Uterus (tissue), 4 donors: ENCODE data around the gene BANF2. TPM values are rescaled to one million over a fixed set of nuclear protein-coding genes. Genes with fewer than 3 reads are reported as not detected.

Experiments used
- total RNA-seq, 4 donors: library from RNA; depleted of rRNA in 3 of 4; stranded (reverse); fragments of >200 nt in 3 of 4; gene quantifications; one replicate each; pipeline versions ENCODE4 v1.1.0 to v1.2.4, GENCODE V29; 2014 to 2023
- donor health status: DM: yes; HTN: yes; CAD: no.

BANF2 gene
- total RNA-seq, 4 donors from 2014 or later, result not detected

Other genes with a start within 250 kb of the BANF2 start
- gene BFSP1, start 168.6 kb upstream of the BANF2 start, total RNA-seq, result 1 to 10 TPM; 1.5 to 5.1 (median 3.1) TPM
- 100 to 1,000 TPM; 294 to 674 (median 623) TPM for gene DSTN, start 129.9 kb upstream of the BANF2 start, total RNA-seq
- 100 to 1,000 TPM in 2 of 4 donors, 10 to 100 TPM in 2; 13.2 to 172 (median 96.9) TPM for gene RRBP1, start 17.7 kb upstream of the BANF2 start, total RNA-seq